ENCODE data around the gene KIF17.

KIF17 gene

DNA sequence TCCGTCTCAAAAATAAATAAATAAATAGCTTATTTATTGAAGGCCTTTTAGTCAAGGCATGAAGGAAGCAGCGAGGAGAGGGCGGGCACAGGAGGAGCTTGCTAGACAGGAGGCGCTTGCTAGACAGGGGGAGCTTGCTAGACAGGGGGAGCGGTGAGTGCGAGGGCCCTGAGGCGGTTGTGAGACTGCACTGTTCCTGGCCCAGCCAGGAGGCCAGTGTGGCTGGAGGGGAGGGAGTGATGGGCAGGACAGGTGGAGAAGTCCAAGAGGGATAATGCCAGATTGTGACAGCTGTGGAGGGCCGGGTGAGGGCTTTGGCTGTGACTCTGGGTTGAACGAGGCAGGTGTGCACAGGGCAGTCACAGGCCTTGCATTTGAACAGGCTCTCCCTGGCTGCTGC lies 18.2 kb downstream of the KIF17 start:
- no peak for DNase-seq (ENCODE audit: low spot score)
- H2BK15ac ChIP-seq (ENCODE audit: low read length) = no peak overlapping the region
- no CpG with 5 or more reads among the region's 9 CpGs for WGBS, 2 donors (ENCODE audit: extremely low coverage in 2 of 2, insufficient read length in 2 of 2, insufficient replicate concordance in 1 of 2)

DNA sequence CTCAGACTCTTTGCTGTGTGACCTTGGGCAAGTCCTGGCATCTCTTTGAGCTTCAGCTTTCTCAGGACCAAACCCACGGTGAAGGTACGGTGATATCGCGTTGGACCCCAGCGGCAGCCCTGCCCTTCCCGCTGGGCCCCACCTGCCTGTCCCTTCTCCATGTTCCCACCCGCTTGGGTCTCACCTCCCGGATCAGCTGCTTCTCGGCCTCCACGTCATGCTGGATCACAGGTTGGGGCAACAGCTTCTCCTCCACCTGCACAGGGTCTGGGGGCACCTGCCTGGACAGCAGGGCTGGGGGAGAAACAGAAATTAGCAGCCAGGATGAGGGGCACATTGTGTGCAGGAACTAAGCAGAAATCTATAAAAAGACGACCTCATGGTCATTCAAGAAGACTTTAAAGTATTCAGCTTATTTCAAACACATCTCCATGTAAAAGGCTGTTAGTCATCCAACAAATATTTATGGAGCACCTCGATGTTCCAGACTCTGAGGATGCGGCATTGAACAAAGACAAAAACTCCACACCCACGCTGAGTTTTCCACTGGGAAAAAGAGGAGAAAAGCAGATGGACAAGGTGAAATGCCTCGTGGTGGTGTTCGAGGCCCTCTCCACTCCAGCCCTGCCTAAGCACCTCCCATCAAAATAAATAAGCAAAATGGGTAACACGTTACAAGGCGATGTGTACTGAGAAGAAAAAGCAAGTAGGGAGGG lies 19.5 kb downstream of the KIF17 start:
- Histone ChIP-seq H3K14ac (ENCODE audit: low read length) (no peak overlapping the region), H3K4me1 (ENCODE audit: control insufficient read depth in 2 of 2, insufficient read depth in 1 of 2, low read depth in 1 of 2, low read length in 2 of 2) (peaks cover 9 to 11% of the 10 kb centered on the region in 2 donors), H3K4me3 (ENCODE audit: low read length in 2 of 2) (peak overlapping the region in 1 of 2 donors; percentile 42), H2BK120ac (ENCODE audit: low read depth, low read length) (no peak overlapping the region), H3K9me3 (replicated peaks in 1 of 2; ENCODE audit: control insufficient read depth in 2 of 2, insufficient read depth in 1 of 2, low read depth in 1 of 2, low read length in 2 of 2) (no peaks in the 10 kb centered on the region), H3K36me3 (replicated peaks in 1 of 2; ENCODE audit: control insufficient read depth in 2 of 2, insufficient read depth in 2 of 2, low read length in 2 of 2) (no peaks in the 10 kb centered on the region), H3K4ac (ENCODE audit: low read length) (no peak overlapping the region), H3K18ac (ENCODE audit: low read length) (no peak overlapping the region), H2AFZ (ENCODE audit: low read length) (no peak overlapping the region), H3K23ac (ENCODE audit: low read depth, low read length, poor library complexity) (peak overlapping the region; percentile 4), H3K27ac (replicated peaks; ENCODE audit: low read length) (no peak overlapping the region), H3K4me2 (ENCODE audit: insufficient read depth, low read length, poor library complexity, severe bottlenecking) (no peak overlapping the region), H2AK5ac (ENCODE audit: low read depth, low read length) (peak overlapping the region; percentile 88), H3K27me3 (ENCODE audit: control insufficient read depth in 3 of 3, insufficient read depth in 3 of 3, low read depth in 1 of 3, low read length in 3 of 3) (no peaks in the 10 kb centered on the region), H4K91ac (ENCODE audit: low read depth, low read length, poor library complexity) (no peak overlapping the region), H3K9ac (ENCODE audit: low read depth, low read length, poor library complexity) (no peak overlapping the region), H4K8ac (ENCODE audit: low read depth, low read length) (no peak overlapping the region), H2BK5ac (ENCODE audit: low read length) (no peak overlapping the region), H2BK15ac (ENCODE audit: low read length) (no peak overlapping the region), H3K79me1 (ENCODE audit: low read depth, low read length) (no peaks in the 10 kb centered on the region), H2BK12ac (ENCODE audit: low read length) (no peak overlapping the region)
- no peak for DNase-seq (ENCODE audit: low spot score)
- no CpG with 5 or more reads among the region's 18 CpGs for WGBS, 2 donors (ENCODE audit: extremely low coverage in 2 of 2, insufficient read length in 2 of 2, insufficient replicate concordance in 1 of 2)

More for the DNA sequence above, 18.2 kb downstream of the KIF17 start:
- Histone ChIP-seq H3K9ac (ENCODE audit: low read depth, low read length, poor library complexity) (peak overlapping the region; percentile 17), H2BK120ac (ENCODE audit: low read depth, low read length) (no peak overlapping the region), H2AFZ (ENCODE audit: low read length) (no peak overlapping the region), H3K14ac (ENCODE audit: low read length) (no peak overlapping the region), H3K4me1 (ENCODE audit: control insufficient read depth in 2 of 2, insufficient read depth in 1 of 2, low read depth in 1 of 2, low read length in 2 of 2) (peaks cover 8 to 9% of the 10 kb centered on the region in 2 donors), H2AK5ac (ENCODE audit: low read depth, low read length) (no peak overlapping the region), H3K23ac (ENCODE audit: low read depth, low read length, poor library complexity) (no peak overlapping the region), H3K27me3 (ENCODE audit: control insufficient read depth in 3 of 3, insufficient read depth in 3 of 3, low read depth in 1 of 3, low read length in 3 of 3) (no peaks in the 10 kb centered on the region), H3K4ac (ENCODE audit: low read length) (peak overlapping the region; percentile 79), H3K79me1 (ENCODE audit: low read depth, low read length) (no peaks in the 10 kb centered on the region), H4K8ac (ENCODE audit: low read depth, low read length) (no peak overlapping the region), H3K18ac (ENCODE audit: low read length) (peak overlapping the region; percentile 51), H3K9me3 (replicated peaks in 1 of 2; ENCODE audit: control insufficient read depth in 2 of 2, insufficient read depth in 1 of 2, low read depth in 1 of 2, low read length in 2 of 2) (no peaks in the 10 kb centered on the region), H3K27ac (replicated peaks; ENCODE audit: low read length) (no peak overlapping the region), H3K4me2 (ENCODE audit: insufficient read depth, low read length, poor library complexity, severe bottlenecking) (no peak overlapping the region), H2BK12ac (ENCODE audit: low read length) (peak overlapping the region; percentile 67), H3K4me3 (ENCODE audit: low read length in 2 of 2) (peak overlapping the region in 1 of 2 donors; percentile 36), H4K91ac (ENCODE audit: low read depth, low read length, poor library complexity) (no peak overlapping the region), H2BK5ac (ENCODE audit: low read length) (peak overlapping the region; percentile 45), H3K36me3 (replicated peaks in 1 of 2; ENCODE audit: control insufficient read depth in 2 of 2, insufficient read depth in 2 of 2, low read length in 2 of 2) (no peaks in the 10 kb centered on the region)

DNA sequence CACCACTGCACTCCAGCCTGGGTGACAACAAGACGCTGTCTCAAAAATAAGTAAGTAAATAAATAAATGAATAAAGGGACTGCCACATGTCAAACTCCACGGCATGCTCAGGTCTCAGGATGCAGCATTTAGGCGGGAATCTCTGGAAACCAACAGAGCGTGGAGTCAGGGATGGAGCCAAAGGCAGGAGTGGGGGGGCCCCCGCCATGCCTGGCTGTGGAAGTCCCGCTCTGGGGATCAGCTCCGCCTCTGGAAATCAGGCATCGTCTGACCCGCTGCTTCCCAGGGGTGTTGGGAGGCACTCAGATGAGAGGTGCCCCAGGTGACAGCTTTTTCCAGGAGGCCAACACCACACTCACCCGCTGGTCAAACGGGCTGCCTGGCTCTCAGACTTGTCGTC lies 20.2 kb downstream of the KIF17 start:
- Histone ChIP-seq H3K23ac (ENCODE audit: low read depth, low read length, poor library complexity) (peak overlapping the region; percentile 4), H3K4me2 (ENCODE audit: insufficient read depth, low read length, poor library complexity, severe bottlenecking) (no peak overlapping the region), H2BK5ac (ENCODE audit: low read length) (peak overlapping the region; percentile 80), H2BK120ac (ENCODE audit: low read depth, low read length) (no peak overlapping the region), H3K9ac (ENCODE audit: low read depth, low read length, poor library complexity) (no peak overlapping the region), H3K4ac (ENCODE audit: low read length) (no peak overlapping the region), H4K8ac (ENCODE audit: low read depth, low read length) (no peak overlapping the region), H3K36me3 (replicated peaks in 1 of 2; ENCODE audit: control insufficient read depth in 2 of 2, insufficient read depth in 2 of 2, low read length in 2 of 2) (no peaks in the 10 kb centered on the region), H3K27ac (replicated peaks; ENCODE audit: low read length) (peak overlapping the region; percentile 33), H2AK5ac (ENCODE audit: low read depth, low read length) (peak overlapping the region; percentile 88), H3K79me1 (ENCODE audit: low read depth, low read length) (no peaks in the 10 kb centered on the region), H3K14ac (ENCODE audit: low read length) (no peak overlapping the region), H3K18ac (ENCODE audit: low read length) (peak overlapping the region; percentile 1), H4K91ac (ENCODE audit: low read depth, low read length, poor library complexity) (no peak overlapping the region), H3K4me3 (ENCODE audit: low read length in 2 of 2) (peak overlapping the region in 1 of 2 donors; percentile 43), H3K27me3 (ENCODE audit: control insufficient read depth in 3 of 3, insufficient read depth in 3 of 3, low read depth in 1 of 3, low read length in 3 of 3) (no peaks in the 10 kb centered on the region), H3K9me3 (replicated peaks in 1 of 2; ENCODE audit: control insufficient read depth in 2 of 2, insufficient read depth in 1 of 2, low read depth in 1 of 2, low read length in 2 of 2) (no peaks in the 10 kb centered on the region), H2BK12ac (ENCODE audit: low read length) (no peak overlapping the region), H3K4me1 (ENCODE audit: control insufficient read depth in 2 of 2, insufficient read depth in 1 of 2, low read depth in 1 of 2, low read length in 2 of 2) (peaks cover 9 to 11% of the 10 kb centered on the region in 2 donors), H2AFZ (ENCODE audit: low read length) (peak overlapping the region; percentile 100), H2BK15ac (ENCODE audit: low read length) (peak overlapping the region; percentile 53)
- WGBS, 2 donors (ENCODE audit: extremely low coverage in 2 of 2, insufficient read length in 2 of 2, insufficient replicate concordance in 1 of 2) = no CpG with 5 or more reads among the region's 12 CpGs
- DNase-seq (ENCODE audit: low spot score) = no peak

- Histone ChIP-seq H4K91ac (ENCODE audit: low read depth, low read length, poor library complexity) (peak overlapping the region; percentile 64), H3K4ac (ENCODE audit: low read length) (no peak overlapping the region), H3K4me1 (ENCODE audit: control insufficient read depth in 2 of 2, insufficient read depth in 1 of 2, low read depth in 1 of 2, low read length in 2 of 2) (peaks cover 9 to 11% of the 10 kb centered on the region in 2 donors), H3K27me3 (ENCODE audit: control insufficient read depth in 3 of 3, insufficient read depth in 3 of 3, low read depth in 1 of 3, low read length in 3 of 3) (no peaks in the 10 kb centered on the region), H2BK5ac (ENCODE audit: low read length) (peak overlapping the region; percentile 94), H3K27ac (replicated peaks; ENCODE audit: low read length) (peak overlapping the region; percentile 85), H3K4me2 (ENCODE audit: insufficient read depth, low read length, poor library complexity, severe bottlenecking) (peak overlapping the region; percentile 99), H3K18ac (ENCODE audit: low read length) (peak overlapping the region; percentile 99), H2BK120ac (ENCODE audit: low read depth, low read length) (no peak overlapping the region), H2BK15ac (ENCODE audit: low read length) (peak overlapping the region; percentile 93), H2BK12ac (ENCODE audit: low read length) (peak overlapping the region; percentile 58), H2AK5ac (ENCODE audit: low read depth, low read length) (peak overlapping the region; percentile 20), H3K4me3 (ENCODE audit: low read length in 2 of 2) (peak overlapping the region; percentile 50 to 79), H3K9me3 (replicated peaks in 1 of 2; ENCODE audit: control insufficient read depth in 2 of 2, insufficient read depth in 1 of 2, low read depth in 1 of 2, low read length in 2 of 2) (peaks cover 0 to 3% of the 10 kb centered on the region in 2 donors), H3K14ac (ENCODE audit: low read length) (peak overlapping the region; percentile 89), H3K36me3 (replicated peaks in 1 of 2; ENCODE audit: control insufficient read depth in 2 of 2, insufficient read depth in 2 of 2, low read length in 2 of 2) (no peaks in the 10 kb centered on the region), H3K79me1 (ENCODE audit: low read depth, low read length) (no peaks in the 10 kb centered on the region), H4K8ac (ENCODE audit: low read depth, low read length) (no peak overlapping the region), H3K9ac (ENCODE audit: low read depth, low read length, poor library complexity) (peak overlapping the region; percentile 60), H3K23ac (ENCODE audit: low read depth, low read length, poor library complexity) (peak overlapping the region; percentile 67), H2AFZ (ENCODE audit: low read length) (peak overlapping the region; percentile 100)
- DNase-seq (ENCODE audit: low spot score) = peak; percentile 87
- WGBS, 2 donors (ENCODE audit: extremely low coverage in 2 of 2, insufficient read length in 2 of 2, insufficient replicate concordance in 1 of 2) = no CpG with 5 or more reads among the region's 46 CpGs
These were observed 21.1 kb downstream of the KIF17 start for GRCh38 chr1:20696397-20697333.
